ENCODE results near the gene SMG9.
A peak's percentile ranks its signal among the peaks of the same experiment; 100 is the strongest.

SMG9 gene

DNA sequence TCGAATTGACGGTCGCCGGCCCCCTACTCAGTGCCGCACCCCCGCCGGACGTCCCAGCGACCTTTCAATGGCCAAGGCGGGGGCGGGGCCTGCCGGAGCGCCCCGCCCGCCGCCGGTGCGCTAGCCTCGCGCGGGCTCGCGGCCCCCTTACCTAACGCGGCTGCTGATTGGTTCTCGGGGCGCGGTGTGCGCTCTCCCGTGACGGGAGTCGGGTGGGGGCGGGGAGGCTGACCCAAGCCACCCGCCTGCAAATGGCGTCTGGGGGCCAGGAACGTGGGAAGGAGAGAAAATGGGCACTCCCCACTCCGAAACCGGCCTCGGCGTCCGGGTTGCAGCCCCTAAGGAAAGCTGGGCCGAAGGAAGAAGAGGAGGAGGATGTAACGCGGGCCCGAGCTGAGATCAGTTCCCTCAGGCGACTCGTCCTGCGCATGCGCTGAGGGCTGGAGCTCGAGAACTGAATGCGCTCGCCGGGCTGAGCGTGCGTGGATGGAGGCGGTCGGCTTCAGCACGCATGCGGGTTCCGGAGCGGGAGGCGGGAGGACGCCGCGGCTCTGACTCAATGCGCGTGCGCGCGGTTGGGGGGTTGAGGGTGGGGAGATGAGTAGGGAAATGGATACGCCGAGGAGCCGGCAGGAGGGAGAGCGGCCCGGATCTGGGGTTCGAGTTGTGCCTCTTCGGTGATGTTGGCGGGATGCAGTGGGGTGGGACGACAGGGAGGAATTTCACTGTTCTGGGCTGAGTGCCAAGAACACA is at the start of gene SMG9:
Gene SMG9 (minus strand): TSS at position 460 of the 753 bp plus-strand sequence. CDS start 4,221 bp downstream, outside the sequence.
- Histone ChIP-seq H3K4me1 (ENCODE audit: control insufficient read depth, insufficient read depth, low read length) (peaks cover 7% of the 10 kb centered on the region), H3K27ac (ENCODE audit: low read depth, low read length) (peak within 1 kb of the TSS; percentile 96), H3K4me3 (ENCODE audit: low read length) (peak within 1 kb of the TSS; percentile 78), H3K27me3 (ENCODE audit: control insufficient read depth, insufficient read depth, low read length) (no peaks in the 10 kb centered on the region), H3K36me3 (ENCODE audit: control insufficient read depth, insufficient read depth, low read length) (peaks cover 5% of the 10 kb centered on the region), H3K9ac (ENCODE audit: low read length) (peak within 1 kb of the TSS; percentile 72)

GRCh38 chr19:43804432-43804831 is 49.7 kb upstream of the SMG9 start:
- Histone ChIP-seq H3K36me3 (ENCODE audit: control insufficient read depth, insufficient read depth, low read length) (no peaks in the 10 kb centered on the region), H3K27me3 (ENCODE audit: control insufficient read depth, insufficient read depth, low read length) (no peaks in the 10 kb centered on the region), H3K4me1 (ENCODE audit: control insufficient read depth, insufficient read depth, low read length) (no peaks in the 10 kb centered on the region), H3K4me3 (ENCODE audit: low read length) (no peak overlapping the region), H3K27ac (ENCODE audit: low read depth, low read length) (no peak overlapping the region), H3K9ac (ENCODE audit: low read length) (no peak overlapping the region)

GRCh38 chr19:43802216-43802951 is 47.6 kb upstream of the SMG9 start, which contains the start of gene LYPD5:
Gene LYPD5 (minus strand): TSS chr19:43802447. CDS start chr19:43802380, 67 bp downstream.
- Histone ChIP-seq H3K9ac (ENCODE audit: low read length) (no peak within 1 kb of the TSS), H3K27me3 (ENCODE audit: control insufficient read depth, insufficient read depth, low read length) (peaks cover 9% of the 10 kb centered on the region), H3K27ac (ENCODE audit: low read depth, low read length) (no peak within 1 kb of the TSS), H3K4me3 (ENCODE audit: low read length) (no peak within 1 kb of the TSS), H3K4me1 (ENCODE audit: control insufficient read depth, insufficient read depth, low read length) (no peaks in the 10 kb centered on the region), H3K36me3 (ENCODE audit: control insufficient read depth, insufficient read depth, low read length) (no peaks in the 10 kb centered on the region)

GRCh38 chr19:43799502-43800142 is 44.9 kb upstream of the SMG9 start:
- Histone ChIP-seq H3K27ac (ENCODE audit: low read depth, low read length) (no peak overlapping the region), H3K36me3 (ENCODE audit: control insufficient read depth, insufficient read depth, low read length) (no peaks in the 10 kb centered on the region), H3K4me3 (ENCODE audit: low read length) (no peak overlapping the region), H3K27me3 (ENCODE audit: control insufficient read depth, insufficient read depth, low read length) (peaks cover 9% of the 10 kb centered on the region), H3K9ac (ENCODE audit: low read length) (no peak overlapping the region), H3K4me1 (ENCODE audit: control insufficient read depth, insufficient read depth, low read length) (no peaks in the 10 kb centered on the region)

DNA sequence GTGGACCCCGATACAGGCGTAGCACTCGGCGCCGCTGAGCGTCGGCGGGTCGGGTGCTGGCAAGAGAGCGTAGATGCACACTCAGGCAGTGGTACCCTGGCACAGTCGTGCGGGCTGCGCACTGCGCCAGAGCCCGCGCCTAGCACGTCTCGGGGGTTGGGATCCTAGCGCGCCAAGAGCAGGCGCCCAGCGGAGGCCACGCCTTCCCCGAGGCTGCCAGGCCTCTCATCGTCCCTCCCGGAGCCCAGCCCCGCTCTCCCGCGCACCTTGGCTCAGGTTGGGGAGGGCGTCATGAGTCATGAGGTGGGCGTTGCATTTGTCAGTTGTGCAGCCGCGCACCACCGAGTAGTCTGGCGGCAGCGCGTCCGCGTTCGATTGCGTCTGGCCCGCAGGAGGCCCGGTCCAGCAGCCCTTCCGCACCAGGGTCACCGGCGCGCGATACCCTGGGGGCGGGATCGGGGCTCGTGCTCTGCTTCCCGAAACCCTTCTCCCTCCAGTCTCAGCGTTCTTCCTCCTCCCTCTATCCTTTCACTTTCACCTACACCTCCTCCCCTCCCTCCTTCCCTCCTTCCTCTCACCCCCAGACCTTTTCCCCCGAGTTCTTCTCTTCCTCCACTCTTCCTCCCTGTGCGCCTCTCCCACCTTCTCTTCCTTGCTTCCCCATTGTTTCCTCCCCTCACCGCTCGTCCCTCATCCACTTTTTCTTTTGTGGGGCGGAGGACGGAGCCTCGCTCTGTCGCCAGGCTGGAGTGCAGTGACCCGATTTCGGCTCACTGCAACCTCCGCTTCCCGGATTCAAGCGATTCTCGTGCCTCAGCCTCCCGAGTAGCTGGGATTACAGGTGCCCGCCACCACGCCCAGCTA is 44.0 kb upstream of the SMG9 start:
- Histone ChIP-seq H3K9ac (ENCODE audit: low read length) (no peak overlapping the region), H3K27me3 (ENCODE audit: control insufficient read depth, insufficient read depth, low read length) (peaks cover 9% of the 10 kb centered on the region), H3K36me3 (ENCODE audit: control insufficient read depth, insufficient read depth, low read length) (no peaks in the 10 kb centered on the region), H3K4me3 (ENCODE audit: low read length) (peak overlapping the region; percentile 65), H3K27ac (ENCODE audit: low read depth, low read length) (no peak overlapping the region), H3K4me1 (ENCODE audit: control insufficient read depth, insufficient read depth, low read length) (no peaks in the 10 kb centered on the region)

DNA sequence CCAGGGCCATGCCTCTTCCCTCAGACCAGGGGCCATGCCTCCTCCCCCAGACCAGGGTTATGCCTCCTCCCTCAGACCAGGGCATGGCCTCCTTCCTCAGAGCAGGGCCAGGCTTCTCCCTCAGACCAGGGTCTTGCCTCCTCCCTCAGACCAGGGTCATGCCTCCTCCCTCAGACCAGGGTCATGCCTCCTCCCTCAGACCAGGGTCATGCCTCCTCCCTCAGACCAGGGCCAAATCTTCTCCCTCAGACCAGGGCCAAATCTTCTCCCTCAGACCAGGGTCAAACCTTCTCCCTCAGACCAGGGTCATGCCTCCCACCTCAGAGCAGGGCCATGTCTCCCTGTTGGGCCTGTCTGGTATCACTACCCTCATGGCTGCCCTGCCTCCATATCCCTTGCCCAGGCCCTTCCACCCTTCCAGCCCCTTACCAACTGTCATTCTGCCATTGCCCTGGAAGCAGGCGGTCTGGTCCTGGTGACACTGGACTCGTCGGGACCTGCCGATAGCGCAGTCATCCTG is 43.3 kb upstream of the SMG9 start:
- Histone ChIP-seq H3K9ac (ENCODE audit: low read length) (no peak overlapping the region), H3K27me3 (ENCODE audit: control insufficient read depth, insufficient read depth, low read length) (peaks cover 9% of the 10 kb centered on the region), H3K4me3 (ENCODE audit: low read length) (peak overlapping the region; percentile 65), H3K27ac (ENCODE audit: low read depth, low read length) (no peak overlapping the region), H3K36me3 (ENCODE audit: control insufficient read depth, insufficient read depth, low read length) (no peaks in the 10 kb centered on the region), H3K4me1 (ENCODE audit: control insufficient read depth, insufficient read depth, low read length) (no peaks in the 10 kb centered on the region)

DNA sequence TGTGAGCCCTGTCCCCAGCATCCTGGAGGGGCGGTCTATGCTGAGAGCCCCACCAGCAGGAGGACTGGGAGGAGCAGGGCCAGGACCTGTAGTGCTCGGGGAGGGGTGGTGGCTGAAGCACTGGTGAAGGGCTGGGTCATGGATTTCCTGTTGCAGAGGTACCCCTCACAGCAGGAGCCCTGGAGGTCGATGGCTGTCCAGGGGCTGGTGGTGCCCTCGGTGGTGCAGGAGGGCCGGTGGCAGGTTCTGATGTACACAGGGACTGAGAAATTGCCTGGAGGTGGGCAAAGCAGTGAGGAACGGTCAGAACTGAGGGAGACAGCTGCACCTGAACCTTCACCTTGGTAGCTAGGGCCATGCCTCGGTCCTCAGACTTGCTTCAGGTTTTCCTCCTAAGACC is 42.8 kb upstream of the SMG9 start:
- Histone ChIP-seq H3K4me1 (ENCODE audit: control insufficient read depth, insufficient read depth, low read length) (no peaks in the 10 kb centered on the region), H3K36me3 (ENCODE audit: control insufficient read depth, insufficient read depth, low read length) (no peaks in the 10 kb centered on the region), H3K4me3 (ENCODE audit: low read length) (no peak overlapping the region), H3K9ac (ENCODE audit: low read length) (no peak overlapping the region), H3K27me3 (ENCODE audit: control insufficient read depth, insufficient read depth, low read length) (peaks cover 9% of the 10 kb centered on the region), H3K27ac (ENCODE audit: low read depth, low read length) (no peak overlapping the region)

DNA sequence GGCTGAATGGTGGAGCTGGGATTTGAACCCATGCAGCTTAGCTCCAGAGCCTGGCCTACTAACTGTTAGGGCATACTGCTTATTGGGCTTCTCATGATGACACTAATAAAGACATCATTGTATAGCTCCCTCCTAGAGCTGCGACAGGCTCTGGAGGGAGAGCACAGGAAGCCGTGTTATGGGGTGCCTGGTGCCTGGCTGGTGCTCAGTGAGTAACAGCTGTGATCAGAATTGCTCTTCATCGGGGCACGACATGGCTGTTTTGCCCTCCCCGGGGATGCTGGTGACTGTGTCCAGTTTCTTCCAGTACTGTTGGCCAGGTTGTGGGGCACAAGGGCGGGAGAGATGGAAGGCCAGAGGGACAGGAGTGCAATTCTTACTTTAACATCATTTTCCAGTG is 42.4 kb upstream of the SMG9 start:
- H3K4me3 ChIP-seq (ENCODE audit: low read length) = no peak overlapping the region
- H3K9ac ChIP-seq (ENCODE audit: low read length) = no peak overlapping the region
- H3K4me1 ChIP-seq (ENCODE audit: control insufficient read depth, insufficient read depth, low read length) = no peaks in the 10 kb centered on the region
- H3K27me3 ChIP-seq (ENCODE audit: control insufficient read depth, insufficient read depth, low read length) = peaks cover 9% of the 10 kb centered on the region
- no peak overlapping the region for H3K27ac ChIP-seq (ENCODE audit: low read depth, low read length)
- no peaks in the 10 kb centered on the region for H3K36me3 ChIP-seq (ENCODE audit: control insufficient read depth, insufficient read depth, low read length)

DNA sequence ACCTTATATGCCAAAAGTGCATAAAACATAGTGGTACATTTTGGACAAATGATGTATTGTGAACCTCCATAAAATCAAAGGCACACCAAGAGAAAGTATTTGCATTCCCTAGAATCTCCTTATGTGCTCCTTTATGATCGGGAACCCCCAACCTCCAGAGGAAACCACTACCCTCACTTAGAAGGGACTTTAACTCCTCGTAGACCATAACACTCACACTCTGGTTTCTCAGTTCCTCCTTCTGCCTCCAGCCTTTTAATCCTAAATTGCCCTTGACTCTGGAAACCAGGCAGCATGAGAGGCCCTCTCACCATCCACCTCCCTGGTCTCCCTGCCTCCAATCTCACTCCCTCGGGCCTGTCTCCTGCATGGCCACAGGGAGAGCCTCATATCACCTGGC is 35.8 kb upstream of the SMG9 start:
- no peak overlapping the region for H3K27ac ChIP-seq (ENCODE audit: low read depth, low read length)
- no peak overlapping the region for H3K4me3 ChIP-seq (ENCODE audit: low read length)
- no peaks in the 10 kb centered on the region for H3K4me1 ChIP-seq (ENCODE audit: control insufficient read depth, insufficient read depth, low read length)
- H3K9ac ChIP-seq (ENCODE audit: low read length) = no peak overlapping the region
- H3K27me3 ChIP-seq (ENCODE audit: control insufficient read depth, insufficient read depth, low read length) = no peaks in the 10 kb centered on the region
- H3K36me3 ChIP-seq (ENCODE audit: control insufficient read depth, insufficient read depth, low read length) = no peaks in the 10 kb centered on the region

DNA sequence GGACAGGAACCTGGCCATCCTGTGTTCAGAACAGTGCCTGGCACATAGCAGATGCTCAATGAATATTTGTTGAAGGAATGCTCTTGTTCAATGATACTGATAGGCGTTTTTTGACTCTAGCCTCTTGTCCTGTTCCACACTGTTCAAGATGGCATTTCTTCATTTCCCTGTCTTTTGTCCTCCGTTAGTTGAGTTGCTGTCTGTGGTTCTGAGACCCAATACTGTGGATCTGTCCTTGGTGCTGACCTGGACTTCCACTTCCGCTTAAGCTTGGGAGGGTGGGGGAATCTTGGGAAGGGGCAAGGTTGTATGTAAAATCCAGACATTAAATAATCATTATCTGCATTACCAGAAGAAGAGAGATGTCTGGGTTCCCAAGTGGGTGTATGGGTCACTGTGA is 34.3 kb upstream of the SMG9 start:
- no peak overlapping the region for H3K4me3 ChIP-seq (ENCODE audit: low read length)

GRCh38 chr19:43786665-43787064 is 31.9 kb upstream of the SMG9 start:
- Histone ChIP-seq H3K27ac (ENCODE audit: low read depth, low read length) (no peak overlapping the region), H3K27me3 (ENCODE audit: control insufficient read depth, insufficient read depth, low read length) (peaks cover 3% of the 10 kb centered on the region)

More for the DNA sequence above, 34.3 kb upstream of the SMG9 start:
- no peak overlapping the region for H3K27ac ChIP-seq (ENCODE audit: low read depth, low read length)
- H3K9ac ChIP-seq (ENCODE audit: low read length) = no peak overlapping the region
- H3K27me3 ChIP-seq (ENCODE audit: control insufficient read depth, insufficient read depth, low read length) = peaks cover 3% of the 10 kb centered on the region
- no peaks in the 10 kb centered on the region for H3K4me1 ChIP-seq (ENCODE audit: control insufficient read depth, insufficient read depth, low read length)
- no peaks in the 10 kb centered on the region for H3K36me3 ChIP-seq (ENCODE audit: control insufficient read depth, insufficient read depth, low read length)

More at GRCh38 chr19:43786665-43787064, 31.9 kb upstream of the SMG9 start:
- Histone ChIP-seq H3K4me1 (ENCODE audit: control insufficient read depth, insufficient read depth, low read length) (no peaks in the 10 kb centered on the region), H3K36me3 (ENCODE audit: control insufficient read depth, insufficient read depth, low read length) (no peaks in the 10 kb centered on the region), H3K9ac (ENCODE audit: low read length) (no peak overlapping the region), H3K4me3 (ENCODE audit: low read length) (no peak overlapping the region)
